Astrocyte (in vitro differentiated cells and primary cell): ENCODE results near the gene SGPL1. TPM values are rescaled to one million over a fixed set of nuclear protein-coding genes. Genes with fewer than 3 reads are reported as not detected.

Experiments used
- DNase-seq: peaks from one replicate; pipeline ENCODE4 v3.0.0-alpha.2; 2010; ENCODE audit warnings: low read depth
- FAIRE-seq: peaks from 2 replicates; lab custom pipeline; 2011; peaks lifted over from hg19 to GRCh38; lab: Jason Lieb, UNC
- H2AFZ ChIP-seq: 2 replicates; pipeline ENCODE4 v1.6.0; 2012; ENCODE audit warnings: low read depth, low read length, inconsistent platforms
- H3K27ac ChIP-seq: 2 replicates; pipeline ENCODE4 v1.5.1; 2011; ENCODE audit warnings: low read depth, low read length, inconsistent platforms
- H3K27me3 ChIP-seq: 2 replicates; pipeline ENCODE4 v1.6.0; 2011; ENCODE audit warnings: low read length, inconsistent platforms; ENCODE audit not compliant: insufficient read depth
- H3K36me3 ChIP-seq: 2 replicates; pipeline ENCODE4 v1.5.1; 2011; ENCODE audit warnings: low read length, inconsistent platforms; ENCODE audit not compliant: insufficient read depth
- H3K4me1 ChIP-seq: 2 replicates; pipeline ENCODE4 v1.5.1; 2011; ENCODE audit warnings: low read length, inconsistent platforms; ENCODE audit not compliant: insufficient read depth
- H3K4me2 ChIP-seq: 2 replicates; pipeline ENCODE4 v1.6.0; 2012; ENCODE audit warnings: low read length, inconsistent platforms
- H3K4me3 ChIP-seq: 2 replicates; pipeline ENCODE4 v1.5.1; 2011; ENCODE audit warnings: low read depth, mild to moderate bottlenecking, low read length, inconsistent platforms; ENCODE audit not compliant: insufficient read depth
- H3K79me2 ChIP-seq: 2 replicates; pipeline ENCODE4 v1.6.0; 2012; ENCODE audit warnings: mild to moderate bottlenecking, low read length, inconsistent platforms; ENCODE audit not compliant: insufficient read depth
- H3K9ac ChIP-seq: 2 replicates; pipeline ENCODE4 v1.6.0; 2012; ENCODE audit warnings: mild to moderate bottlenecking, low read length, inconsistent platforms
- H3K9me3 ChIP-seq: 2 replicates; pipeline ENCODE4 v1.5.1; 2012; ENCODE audit warnings: low read depth, mild to moderate bottlenecking, low read length, inconsistent platforms; ENCODE audit not compliant: insufficient read depth
- H4K20me1 ChIP-seq: 2 replicates; pipeline ENCODE4 v1.6.0; 2012; ENCODE audit warnings: low read length, inconsistent platforms; ENCODE audit not compliant: insufficient read depth
- H3K27ac Mint-ChIP-seq: one replicate; pipeline ENCODE4 v1.8.0; 2021; ENCODE audit warnings: mild to moderate bottlenecking, mixed read lengths; ENCODE audit not compliant: unreplicated experiment
- H3K27me3 Mint-ChIP-seq: one replicate; pipeline ENCODE4 v1.8.0; 2021; ENCODE audit warnings: low read depth, mixed read lengths; ENCODE audit not compliant: unreplicated experiment
- H3K36me3 Mint-ChIP-seq: one replicate; pipeline ENCODE4 v1.8.0; 2021; ENCODE audit warnings: low read depth, mixed read lengths; ENCODE audit not compliant: unreplicated experiment
- H3K4me1 Mint-ChIP-seq: one replicate; pipeline ENCODE4 v1.8.0; 2021; ENCODE audit warnings: low read depth, mixed read lengths; ENCODE audit not compliant: unreplicated experiment
- H3K4me3 Mint-ChIP-seq: one replicate; pipeline ENCODE4 v1.8.0; 2021; ENCODE audit warnings: mild to moderate bottlenecking, moderate library complexity, mixed read lengths; ENCODE audit not compliant: unreplicated experiment
- H3K9me3 Mint-ChIP-seq: one replicate; pipeline ENCODE4 v1.8.0; 2021; ENCODE audit warnings: mild to moderate bottlenecking, mixed read lengths; ENCODE audit not compliant: unreplicated experiment
- CTCF ChIP-seq: IDR thresholded peaks from 2 replicates; pipeline ENCODE4 v1.5.1; 2011; ENCODE audit warnings: low read depth, mild to moderate bottlenecking, inconsistent platforms, low read length, moderate library complexity; ENCODE audit not compliant: insufficient read depth
- EZH2 ChIP-seq: IDR thresholded peaks from 2 replicates; pipeline ENCODE4 v1.6.1; 2012; ENCODE audit warnings: mild to moderate bottlenecking, low read length, inconsistent platforms; ENCODE audit not compliant: insufficient read depth
- total RNA-seq: library from RNA; stranded (reverse); gene quantifications from 2 replicates; pipeline ENCODE4 v1.2.1, GENCODE V29; 2021

Gene SGPL1
- total RNA-seq, 1 donor from 2014 or later: 101 TPM

- TF ChIP-seq CTCF (no peak), EZH2 (no peak)
- H3K4me2 ChIP-seq: no peak overlapping the region
- no peak overlapping the region for H3K27ac ChIP-seq
- no peak overlapping the region for H3K4me3 ChIP-seq
- DNase-seq: no peak
- Mint-ChIP-seq H3K27ac (no peak overlapping the region), H3K4me1 (no peaks in the 10 kb centered on the region), H3K9me3 (peaks cover 8% of the 10 kb centered on the region), H3K27me3 (peaks cover 20% of the 10 kb centered on the region), H3K36me3 (peaks cover 3% of the 10 kb centered on the region), H3K4me3 (no peak overlapping the region)
- no peaks in the 10 kb centered on the region for H3K79me2 ChIP-seq
- no peaks in the 10 kb centered on the region for H3K4me1 ChIP-seq
- no peak overlapping the region for H2AFZ ChIP-seq
- no peaks in the 10 kb centered on the region for H3K36me3 ChIP-seq
- H3K9ac ChIP-seq: no peak overlapping the region
- H3K9me3 ChIP-seq: no peaks in the 10 kb centered on the region
- H4K20me1 ChIP-seq: no peaks in the 10 kb centered on the region
- no peak for FAIRE-seq
- peaks cover 5% of the 10 kb centered on the region for H3K27me3 ChIP-seq
Measured at GRCh38 chr10:70795613-70796012, 20.1 kb upstream of the SGPL1 start.

GRCh38 chr10:70797840-70798239, 17.9 kb upstream of the SGPL1 start:
- DNase-seq: no peak

More at GRCh38 chr10:70797840-70798239, 17.9 kb upstream of the SGPL1 start:
- no peak overlapping the region for H3K4me3 ChIP-seq
- no peak overlapping the region for H3K27ac ChIP-seq
- H3K79me2 ChIP-seq: no peaks in the 10 kb centered on the region
- H3K4me1 Mint-ChIP-seq: no peaks in the 10 kb centered on the region
- peaks cover 8% of the 10 kb centered on the region for H3K9me3 Mint-ChIP-seq
- FAIRE-seq: no peak
- H2AFZ ChIP-seq: no peak overlapping the region
- no peaks in the 10 kb centered on the region for H3K9me3 ChIP-seq
- peaks cover 3% of the 10 kb centered on the region for H3K36me3 Mint-ChIP-seq
- no peak overlapping the region for H3K4me3 Mint-ChIP-seq
- no peak overlapping the region for H3K9ac ChIP-seq
- no peaks in the 10 kb centered on the region for H3K36me3 ChIP-seq
- no peaks in the 10 kb centered on the region for H4K20me1 ChIP-seq
- TF ChIP-seq EZH2 (no peak), CTCF (no peak)
- no peak overlapping the region for H3K27ac Mint-ChIP-seq
- no peaks in the 10 kb centered on the region for H3K4me1 ChIP-seq
- peaks cover 20% of the 10 kb centered on the region for H3K27me3 Mint-ChIP-seq
- H3K4me2 ChIP-seq: no peak overlapping the region
- peaks cover 5% of the 10 kb centered on the region for H3K27me3 ChIP-seq
